Gastrocnemius medialis (tissue), 4 donors: ENCODE results near the gene MAML2. TPM values are rescaled to one million over a fixed set of nuclear protein-coding genes. Genes with fewer than 3 reads are reported as not detected.

ENCODE experiments used
- ATAC-seq, 2 donors: fragments of 150-250 bp; one replicate each; pipeline ENCODE4 v1.9.1; 2016
- DNase-seq, 2 donors: peaks; one replicate each; pipeline ENCODE4 v3.0.0-alpha.2; 2019
- H3K27ac ChIP-seq, 4 donors: fragments of 200-600 bp; sonication (generic); 1 replicate in 1 of 4; 2 replicates in 3 of 4; pipeline ENCODE4 v1.5.1; 2016 to 2018; ENCODE audit warnings: mild to moderate bottlenecking in 2 of 4, moderate library complexity in 1 of 4
- H3K27me3 ChIP-seq, 3 donors: fragments of 200-600 bp; sonication (generic) in 2 of 3; 1 replicate in 1 of 3; 2 replicates in 2 of 3; pipeline versions ENCODE4 v1.5.1 to v1.6.0; 2016 to 2019; ENCODE audit warnings: mild to moderate bottlenecking in 1 of 3, moderate library complexity in 1 of 3
- H3K36me3 ChIP-seq, 2 donors: fragments of 200-600 bp; sonication (generic) in 1 of 2; one replicate each; pipeline ENCODE4 v1.5.1; 2017 to 2018
- H3K4me1 ChIP-seq, 2 donors: fragments of 200-600 bp; sonication (generic) in 1 of 2; one replicate each; pipeline ENCODE4 v1.5.1; 2016 to 2017; ENCODE audit warnings: mild to moderate bottlenecking in 2 of 2
- H3K4me3 ChIP-seq, 4 donors: fragments of 200-600 bp; sonication (generic) in 3 of 4; 1 replicate in 1 of 4; 2 replicates in 3 of 4; pipeline ENCODE4 v1.5.1; 2016 to 2019; ENCODE audit warnings: mild to moderate bottlenecking in 2 of 4
- H3K9me3 ChIP-seq, 3 donors: fragments of 200-600 bp; sonication (generic) in 2 of 3; 1 replicate in 1 of 3; 2 replicates in 2 of 3; pipeline ENCODE4 v1.5.1; 2016 to 2019
- POLR2A ChIP-seq, 2 donors: fragments of 450-650 bp; IDR thresholded peaks; one replicate each; pipeline ENCODE4 v1.6.1; 2017; ENCODE audit warnings: antibody characterized with exemption in 2 of 2, mild to moderate bottlenecking in 2 of 2, moderate library complexity in 2 of 2
- in situ Hi-C, 4 donors: fragments of 200-750 bp; cut with MboI; loops; one replicate each; pipeline versions ENCODE4 v1.15.0 to v1.8.0; 2017; ENCODE audit warnings: low sequenced_read_pairs in 4 of 4
- intact Hi-C: fragments of 100-400 bp; cut with DNase I; formaldehyde crosslinking; loops from one replicate; pipeline ENCODE4 v1.15.1; 2023; ENCODE audit warnings: low total_unique reads
- total RNA-seq, 4 donors: library from RNA; depleted of rRNA; stranded (reverse); fragments of >200 nt; gene quantifications; one replicate each; pipeline versions ENCODE4 v1.1.0 to v1.2.3, GENCODE V29; 2016
- TF ChIP-seq, protein P1 (sequence below), 5 experiments: fragments of 450-650 bp in 3 of 5; fragments of 200-600 bp in 2 of 5; sonication (generic) in 2 of 5; IDR thresholded peaks in 4 of 5; conservative IDR thresholded peaks in 1 of 5; 1 replicate in 4 of 5; 2 replicates in 1 of 5; pipeline ENCODE4 v1.5.1; 2016 to 2019; ENCODE audit warnings: antibody characterized with exemption in 5 of 5, mild to moderate bottlenecking in 3 of 5, moderate library complexity in 3 of 5

Gene MAML2
- total RNA-seq, 4 donors from 2014 or later = 4.1 to 6.3 (median 4.8) TPM

DNA sequence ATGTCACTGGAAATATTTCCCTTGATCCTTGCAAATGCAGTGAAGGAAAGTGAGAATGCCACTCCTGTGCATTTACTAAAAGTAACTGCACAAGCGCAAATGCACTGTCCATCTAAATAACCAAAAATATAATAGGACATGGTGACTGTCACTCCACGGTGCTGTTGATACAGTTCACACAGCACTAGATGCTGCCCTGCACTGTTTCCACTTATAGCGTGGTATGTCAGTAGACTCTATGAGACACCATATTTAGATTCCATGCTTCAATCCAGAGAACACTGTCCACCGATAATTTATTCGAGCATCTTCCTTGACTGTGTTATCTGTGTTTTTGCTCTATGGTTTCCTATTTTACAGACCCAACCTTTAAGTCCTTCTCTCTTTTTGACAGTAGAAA lies 125.8 kb downstream of the MAML2 start:
- intact Hi-C loops = no loop called here
- peaks cover 17 to 35% of the 10 kb centered on the region in 2 donors for H3K4me1 ChIP-seq
- ATAC-seq = no peak

DNA sequence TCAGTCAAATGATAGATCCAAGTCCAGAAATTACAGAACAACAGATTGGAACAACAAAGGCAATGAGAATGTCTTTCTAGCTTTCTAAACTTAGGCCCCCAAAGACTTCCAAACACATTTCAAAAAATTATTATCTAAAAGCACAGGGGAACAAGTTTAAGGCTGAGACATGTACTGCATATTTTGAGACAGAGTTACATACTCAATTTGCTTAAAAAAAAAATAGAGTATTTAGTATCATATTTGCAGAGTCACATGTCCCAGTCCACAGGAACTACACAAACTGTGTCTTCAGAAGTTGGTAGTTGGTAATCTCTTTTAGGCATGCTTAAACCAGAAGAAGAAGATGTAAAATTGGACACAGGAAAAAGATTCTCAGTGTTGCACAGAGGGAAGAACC lies 127.2 kb downstream of the MAML2 start:
- TF ChIP-seq, protein P1, sequence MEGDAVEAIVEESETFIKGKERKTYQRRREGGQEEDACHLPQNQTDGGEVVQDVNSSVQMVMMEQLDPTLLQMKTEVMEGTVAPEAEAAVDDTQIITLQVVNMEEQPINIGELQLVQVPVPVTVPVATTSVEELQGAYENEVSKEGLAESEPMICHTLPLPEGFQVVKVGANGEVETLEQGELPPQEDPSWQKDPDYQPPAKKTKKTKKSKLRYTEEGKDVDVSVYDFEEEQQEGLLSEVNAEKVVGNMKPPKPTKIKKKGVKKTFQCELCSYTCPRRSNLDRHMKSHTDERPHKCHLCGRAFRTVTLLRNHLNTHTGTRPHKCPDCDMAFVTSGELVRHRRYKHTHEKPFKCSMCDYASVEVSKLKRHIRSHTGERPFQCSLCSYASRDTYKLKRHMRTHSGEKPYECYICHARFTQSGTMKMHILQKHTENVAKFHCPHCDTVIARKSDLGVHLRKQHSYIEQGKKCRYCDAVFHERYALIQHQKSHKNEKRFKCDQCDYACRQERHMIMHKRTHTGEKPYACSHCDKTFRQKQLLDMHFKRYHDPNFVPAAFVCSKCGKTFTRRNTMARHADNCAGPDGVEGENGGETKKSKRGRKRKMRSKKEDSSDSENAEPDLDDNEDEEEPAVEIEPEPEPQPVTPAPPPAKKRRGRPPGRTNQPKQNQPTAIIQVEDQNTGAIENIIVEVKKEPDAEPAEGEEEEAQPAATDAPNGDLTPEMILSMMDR (IDR thresholded peaks at IDR 0.05 in 4 of 5, conservative IDR thresholded peaks at IDR 0.05 in 1 of 5) = no peak
- TF ChIP-seq POLR2A (IDR thresholded peaks at IDR 0.05) = no peak
- no peak for DNase-seq
- Histone ChIP-seq H3K4me3 (no peak overlapping the region), H3K27me3 (no peaks in the 10 kb centered on the region), H3K27ac (peak overlapping the region; percentile 58 to 73 (median 69)), H3K4me1 (peaks cover 16 to 32% of the 10 kb centered on the region in 2 donors), H3K9me3 (no peaks in the 10 kb centered on the region), H3K36me3 (no peaks in the 10 kb centered on the region)
- intact Hi-C loops = no loop called here
- in situ Hi-C loops = no loop called here
- ATAC-seq = no peak

More for the DNA sequence above, 125.8 kb downstream of the MAML2 start:
- TF ChIP-seq, protein P1 (IDR thresholded peaks at IDR 0.05 in 4 of 5, conservative IDR thresholded peaks at IDR 0.05 in 1 of 5) = no peak
- TF ChIP-seq POLR2A (IDR thresholded peaks at IDR 0.05) = no peak
- H3K4me3 ChIP-seq = no peak overlapping the region
- H3K36me3 ChIP-seq = no peaks in the 10 kb centered on the region
- H3K27ac ChIP-seq = peak overlapping the region in 1 of 4 donors; percentile 69
- DNase-seq = no peak
- no peaks in the 10 kb centered on the region for H3K9me3 ChIP-seq
- no peaks in the 10 kb centered on the region for H3K27me3 ChIP-seq
- in situ Hi-C loops = no loop called here

DNA sequence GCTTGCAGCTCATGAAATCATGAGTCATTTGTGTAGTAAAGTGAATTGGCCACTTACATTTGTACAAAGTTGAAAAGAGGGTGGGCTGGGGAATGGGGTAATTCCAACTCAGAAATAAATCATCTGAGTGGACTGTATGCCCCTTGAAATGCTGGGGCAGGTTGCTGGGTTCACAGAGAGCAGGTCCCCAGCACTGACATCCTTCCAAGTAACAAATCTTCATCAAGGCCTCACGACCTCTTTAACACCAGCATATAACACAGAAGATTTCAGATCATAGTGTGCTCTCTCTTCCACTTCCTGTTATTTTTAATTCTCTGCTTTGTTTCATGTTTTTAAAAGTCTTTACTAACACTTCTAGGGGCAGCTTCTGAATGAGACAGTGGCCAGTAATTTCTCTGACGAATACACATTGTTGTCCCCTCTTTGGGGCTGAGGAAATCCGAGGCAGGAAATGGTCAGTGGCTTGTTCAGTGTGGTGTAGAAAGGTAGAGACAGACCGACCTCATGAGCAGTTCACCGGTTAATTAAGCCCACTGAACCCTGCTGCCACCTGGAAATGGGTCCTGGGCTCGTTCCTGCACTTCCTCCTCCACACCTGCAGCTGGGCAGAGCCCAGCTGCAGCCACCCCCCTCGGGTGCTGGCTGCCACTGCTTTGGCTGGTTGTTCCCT lies 127.7 kb downstream of the MAML2 start:
- intact Hi-C loops = no loop called here

DNA sequence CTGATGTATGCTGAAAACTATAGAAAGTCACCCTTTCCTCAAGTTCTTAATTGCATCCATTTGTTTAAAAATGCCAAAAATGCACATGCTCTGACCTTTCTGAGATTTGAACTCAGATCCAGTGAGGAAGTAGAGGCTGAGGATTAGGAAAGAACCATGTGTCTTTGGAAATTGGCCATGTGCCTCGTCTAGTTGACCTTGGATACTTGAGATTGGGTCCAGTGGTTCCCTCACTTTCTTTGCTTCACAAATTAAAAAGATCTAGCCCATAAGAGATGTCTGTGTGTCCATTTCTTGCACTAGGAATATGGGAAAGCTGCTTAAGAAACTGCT lies 128.3 kb downstream of the MAML2 start:
- Histone ChIP-seq H3K36me3 (no peaks in the 10 kb centered on the region), H3K27ac (peak overlapping the region; percentile 58 to 73 (median 69)), H3K4me3 (no peak overlapping the region), H3K9me3 (no peaks in the 10 kb centered on the region), H3K4me1 (peaks cover 13 to 25% of the 10 kb centered on the region in 2 donors), H3K27me3 (no peaks in the 10 kb centered on the region)
- intact Hi-C loops (loop anchor here (5.0 kb wide), 1 partner anchor 128 kb away; the partner anchor contains the start of gene MAML2), in situ Hi-C loops (no loop called here)
- no peak for ATAC-seq
- TF ChIP-seq, protein P1 (IDR thresholded peaks at IDR 0.05 in 4 of 5, conservative IDR thresholded peaks at IDR 0.05 in 1 of 5) = no peak
- TF ChIP-seq POLR2A (IDR thresholded peaks at IDR 0.05) = no peak
- no peak for DNase-seq

More for the DNA sequence above, 127.7 kb downstream of the MAML2 start:
- H3K36me3 ChIP-seq = no peaks in the 10 kb centered on the region
- H3K27me3 ChIP-seq = no peaks in the 10 kb centered on the region
- TF ChIP-seq POLR2A (IDR thresholded peaks at IDR 0.05) = no peak
- TF ChIP-seq, protein P1 (IDR thresholded peaks at IDR 0.05 in 4 of 5, conservative IDR thresholded peaks at IDR 0.05 in 1 of 5) = no peak
- H3K4me3 ChIP-seq = no peak overlapping the region
- H3K4me1 ChIP-seq = peaks cover 13 to 26% of the 10 kb centered on the region in 2 donors
- no peak for DNase-seq
- in situ Hi-C loops = no loop called here
- no peaks in the 10 kb centered on the region for H3K9me3 ChIP-seq
- peak in 1 of 2 donors; percentile 14 for ATAC-seq
- H3K27ac ChIP-seq = peak overlapping the region; percentile 58 to 73 (median 69)
